Measurements from ENCODE around the gene PRRT4.

The PRRT4 gene

DNA sequence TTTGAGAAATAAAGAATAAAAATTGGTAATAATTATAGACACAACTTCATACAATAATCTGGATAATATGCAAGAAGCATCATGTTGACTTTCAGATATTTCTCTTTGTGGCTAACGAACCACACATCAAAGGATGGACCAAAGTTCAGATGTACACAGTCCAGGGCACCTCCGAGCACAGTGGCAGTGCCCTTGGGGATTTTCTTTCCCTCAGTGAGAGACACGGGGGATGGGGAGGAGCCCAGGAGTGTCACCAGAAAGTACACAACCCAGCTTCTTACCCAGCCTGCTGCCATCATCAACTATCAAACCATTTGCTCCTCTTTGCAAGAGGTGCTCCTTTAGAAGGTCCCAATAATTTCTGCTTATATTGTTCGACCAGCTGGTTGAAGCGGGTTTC, 51.0 kb downstream of the PRRT4 start:
- intact Hi-C loops (cut with DNase I), result no loop called here
- no peak for DNase-seq

DNA sequence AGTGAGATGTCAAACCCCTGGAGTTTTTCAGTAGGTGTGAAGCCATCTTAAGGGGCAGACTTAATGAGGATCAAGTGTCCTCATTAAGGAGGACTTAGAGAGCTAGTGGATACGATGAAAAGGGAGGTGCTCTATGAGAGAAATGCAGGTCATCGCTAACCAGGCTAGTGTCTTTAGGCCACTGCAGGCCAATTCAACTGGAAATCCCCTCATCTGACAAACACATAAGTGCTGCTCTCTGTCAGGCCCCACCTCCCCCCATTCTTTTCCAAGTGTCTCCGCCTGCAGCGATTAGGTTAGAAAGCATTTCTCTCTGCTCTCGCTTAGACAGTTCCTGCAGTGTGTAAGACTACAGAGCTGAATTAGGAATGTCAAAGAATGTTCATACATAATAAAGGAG, 51.5 kb downstream of the PRRT4 start:
- intact Hi-C loops (cut with DNase I), result no loop called here
- DNase-seq, result no peak

DNA sequence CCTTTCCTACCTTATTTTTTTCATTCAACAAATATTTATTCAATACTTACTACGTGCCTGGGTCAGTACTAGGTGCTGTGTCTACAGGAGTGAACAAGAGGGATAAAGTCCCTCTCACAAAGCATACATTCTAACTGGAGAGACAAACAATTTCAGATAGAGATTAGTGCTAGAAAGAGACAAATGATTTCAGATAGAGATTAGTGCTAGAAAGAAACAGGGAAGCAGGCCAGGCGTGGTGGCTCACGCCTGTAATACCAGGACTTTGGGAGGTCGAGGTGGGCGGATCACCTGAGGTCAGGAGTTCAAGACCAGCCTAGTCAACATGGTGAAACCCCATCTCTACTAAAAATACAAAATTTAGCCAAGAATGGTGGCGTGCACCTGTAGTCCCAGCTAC, 52.4 kb downstream of the PRRT4 start:
- no peak for DNase-seq

DNA sequence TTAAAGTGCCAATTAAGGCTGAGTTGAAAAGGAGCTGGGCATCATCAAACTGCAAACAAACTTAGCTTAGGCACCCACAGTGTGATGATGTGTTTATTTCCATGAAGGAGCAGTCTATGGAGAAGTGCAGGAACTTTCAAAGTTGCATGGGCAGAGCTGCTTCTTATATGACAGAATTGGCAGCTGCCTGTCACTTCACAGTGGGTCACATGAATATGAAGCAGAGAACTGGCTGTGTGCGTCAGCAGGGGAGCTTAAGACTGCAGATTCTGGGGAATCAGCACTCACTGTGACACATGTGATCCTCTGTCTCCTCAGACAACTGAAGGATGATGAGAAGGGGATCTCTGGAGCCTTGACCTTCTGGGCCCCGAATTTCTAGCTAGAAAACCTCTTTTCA, 54.4 kb downstream of the PRRT4 start:
- intact Hi-C loops (cut with DNase I), result no loop called here
- peak in 1 of 42 donors; percentile 30 for DNase-seq

More for the DNA sequence above, 52.4 kb downstream of the PRRT4 start:
- intact Hi-C loops (cut with DNase I), result no loop called here

DNA sequence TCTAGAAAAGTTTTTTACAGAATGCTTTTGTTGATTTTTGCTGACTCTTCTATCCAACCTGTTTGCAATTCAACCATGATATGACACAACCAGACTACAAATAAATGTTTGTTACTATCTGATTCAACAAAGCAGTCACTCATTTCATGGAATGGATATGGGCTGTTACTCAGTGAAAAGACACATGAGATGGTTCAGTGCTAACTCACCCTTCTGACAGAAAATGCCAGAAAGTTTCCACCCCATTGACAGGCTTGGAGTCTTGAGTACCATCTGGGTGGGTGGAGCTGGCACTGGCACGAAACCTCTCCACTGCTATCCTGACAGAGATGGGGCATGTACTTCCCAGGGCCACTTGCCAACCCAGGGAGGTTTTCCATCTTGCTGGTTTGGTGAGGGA, 57.3 kb downstream of the PRRT4 start:
- intact Hi-C loops (cut with DNase I), result no loop called here
- DNase-seq, result peak in 10 of 42 donors; percentile 4 to 50 (median 15)

DNA sequence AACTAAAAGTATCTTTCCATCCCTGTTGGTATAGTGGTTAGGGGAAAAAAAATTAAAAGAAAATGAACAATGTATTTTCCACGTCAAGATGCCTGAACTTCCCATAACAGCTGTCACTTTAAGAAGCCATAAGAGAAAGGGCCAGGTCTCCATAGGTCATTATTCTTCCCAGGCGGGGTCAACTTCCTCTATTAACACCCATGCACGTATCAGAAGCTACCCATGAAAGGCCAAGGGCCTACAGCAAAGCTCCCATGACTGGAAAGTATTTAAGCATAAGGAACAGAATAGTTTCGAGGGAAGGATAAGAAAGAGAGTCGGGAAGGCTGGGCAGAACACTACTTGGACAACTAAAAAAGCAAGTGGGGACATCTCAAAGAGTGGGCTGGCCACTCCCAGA, 57.8 kb downstream of the PRRT4 start:
- intact Hi-C loops (cut with DNase I), result no loop called here
- DNase-seq, result no peak

DNA sequence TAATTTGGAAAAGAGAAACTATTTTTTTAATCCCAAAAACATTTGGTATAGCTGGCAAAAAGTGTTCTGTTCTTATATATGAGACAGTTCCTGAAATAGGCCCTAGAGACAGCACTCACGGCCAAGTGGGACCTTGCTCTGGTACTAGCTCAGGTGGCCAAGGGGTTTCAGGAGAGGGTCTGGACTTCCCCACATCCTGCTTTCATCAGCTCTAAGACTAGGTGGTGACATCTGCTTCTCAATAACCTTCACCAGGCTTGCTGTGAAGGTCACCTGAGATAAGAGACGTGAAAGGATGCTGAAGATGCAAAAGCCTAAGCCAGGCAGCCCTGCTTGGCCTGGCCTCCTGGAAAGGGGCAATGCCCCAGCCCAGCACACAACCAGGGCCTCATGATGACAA, 58.4 kb downstream of the PRRT4 start:
- intact Hi-C loops (cut with DNase I), result no loop called here
- DNase-seq, result no peak

DNA sequence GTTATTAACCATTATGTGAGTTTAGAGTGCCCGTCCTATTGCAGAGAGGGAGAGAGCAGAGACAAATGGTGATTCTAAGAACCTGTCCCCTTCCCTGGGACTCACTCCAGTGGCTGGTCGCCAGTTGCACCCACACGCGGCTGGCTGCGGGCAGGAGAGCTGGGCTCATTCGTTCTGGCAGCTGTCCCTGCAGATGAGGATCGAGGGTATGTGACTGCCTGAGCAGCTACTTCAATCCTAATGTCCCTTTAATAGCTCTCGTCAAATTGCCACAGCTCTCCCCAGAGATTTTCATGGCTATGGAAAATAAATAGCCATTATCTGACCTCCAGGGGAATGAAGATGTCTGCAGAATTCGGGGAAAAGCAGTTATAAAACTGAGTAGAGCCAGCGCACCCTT, 59.4 kb downstream of the PRRT4 start:
- no peak for DNase-seq
- intact Hi-C loops (cut with DNase I), result no loop called here

All from head of caudate nucleus (tissue), 42 donors.